Keratinocyte (primary cell): ENCODE results near the gene BEND4. TPM values are rescaled to one million over a fixed set of nuclear protein-coding genes. Genes with fewer than 3 reads are reported as not detected.

Experiments used
- DNase-seq: peaks from one replicate; pipeline ENCODE4 v3.0.0-alpha.2; 2011; ENCODE audit warnings: low read depth, missing footprints, low spot score
- FAIRE-seq: peaks from 2 replicates; lab custom pipeline; 2011; peaks lifted over from hg19 to GRCh38; lab: Jason Lieb, UNC
- H2AFZ ChIP-seq: 2 replicates; pipeline ENCODE4 v1.6.0; 2012; ENCODE audit warnings: low read length, control low read depth, inconsistent platforms; ENCODE audit not compliant: control insufficient read depth
- H3K27ac ChIP-seq: 2 replicates; pipeline ENCODE4 v1.5.1; 2011; ENCODE audit warnings: low read length; ENCODE audit not compliant: control insufficient read depth, insufficient read depth
- H3K27me3 ChIP-seq: 3 replicates; pipeline ENCODE4 v1.6.0; 2011; ENCODE audit warnings: low read length; ENCODE audit not compliant: control insufficient read depth, insufficient read depth; ENCODE audit errors: extremely low read depth
- H3K36me3 ChIP-seq, 2 experiments: 2 replicates in 1 of 2; 3 replicates in 1 of 2; pipeline ENCODE4 v1.5.1; 2011; ENCODE audit warnings: low read length in 2 of 2, mild to moderate bottlenecking in 1 of 2; ENCODE audit not compliant: control insufficient read depth in 2 of 2, insufficient read depth in 2 of 2; ENCODE audit errors: extremely low read depth in 1 of 2
- H3K4me1 ChIP-seq: 3 replicates; pipeline ENCODE4 v1.5.1; 2011; ENCODE audit warnings: low read length; ENCODE audit not compliant: control insufficient read depth, insufficient read depth; ENCODE audit errors: extremely low read depth
- H3K4me2 ChIP-seq: 3 replicates; pipeline ENCODE4 v1.6.0; 2011; ENCODE audit warnings: low read depth, low read length; ENCODE audit not compliant: control insufficient read depth, insufficient read depth; ENCODE audit errors: extremely low read depth
- H3K4me3 ChIP-seq, 3 experiments: fragments of 200-600 bp in 1 of 3; sonication (generic) in 1 of 3; 2 replicates in 2 of 3; 3 replicates in 1 of 3; pipeline ENCODE4 v1.5.1; 2011 to 2016; ENCODE audit warnings: low read length in 3 of 3, mild to moderate bottlenecking in 3 of 3, control low read depth in 2 of 3, inconsistent platforms in 1 of 3, low read depth in 1 of 3, mixed read lengths in 1 of 3, mixed run types in 1 of 3, moderate library complexity in 1 of 3; ENCODE audit not compliant: control insufficient read depth in 2 of 3, insufficient read depth in 2 of 3; ENCODE audit errors: extremely low read depth in 1 of 3
- H3K79me2 ChIP-seq: 2 replicates; pipeline ENCODE4 v1.6.0; 2012; ENCODE audit warnings: low read length; ENCODE audit not compliant: control insufficient read depth, insufficient read depth
- H3K9ac ChIP-seq: 3 replicates; pipeline ENCODE4 v1.6.0; 2011; ENCODE audit warnings: low read length; ENCODE audit not compliant: control insufficient read depth, insufficient read depth; ENCODE audit errors: extremely low read depth
- H3K9me1 ChIP-seq: 3 replicates; pipeline ENCODE4 v1.6.0; 2011; ENCODE audit warnings: low read length; ENCODE audit not compliant: control insufficient read depth, insufficient read depth; ENCODE audit errors: extremely low read depth
- H3K9me3 ChIP-seq: 2 replicates; pipeline ENCODE4 v1.5.1; 2012; ENCODE audit warnings: low read depth, low read length; ENCODE audit not compliant: control insufficient read depth
- H4K20me1 ChIP-seq: 3 replicates; pipeline ENCODE4 v1.6.0; 2011; ENCODE audit warnings: low read length; ENCODE audit not compliant: control insufficient read depth, insufficient read depth; ENCODE audit errors: extremely low read depth
- EZH2 ChIP-seq: IDR thresholded peaks from one replicate; pipeline ENCODE4 v1.6.1; 2012; ENCODE audit warnings: inconsistent platforms, mild to moderate bottlenecking, low read length, moderate library complexity
- dilution Hi-C: fragments of 300-500 bp; cut with MboI; formaldehyde crosslinking; loops from one replicate; pipeline ENCODE4 v1.7.0; 2020; ENCODE audit warnings: low sequenced_read_pairs; ENCODE audit not compliant: extremely low pct_ligation_motif_present
- polyA minus RNA-seq, 3 experiments: library from RNA; depleted of rRNA, polyadenylated mRNA; stranded (reverse); fragments of >200 nt; gene quantifications; 1 replicate in 1 of 3; 2 replicates in 1 of 3; 3 replicates in 1 of 3; pipeline ENCODE4 v1.2.3, GENCODE V29; 2011
- polyA plus RNA-seq, 5 experiments: library from polyadenylated mRNA; depleted of rRNA in 3 of 5; stranded (reverse) in 3 of 5; stranded (forward) in 1 of 5; unstranded in 1 of 5; fragments of >200 nt; gene quantifications; 1 replicate in 1 of 5; 2 replicates in 3 of 5; 3 replicates in 1 of 5; pipeline versions ENCODE4 v1.2.1 to v1.2.3, GENCODE V29; 2011 to 2012; ENCODE audit warnings: missing spikeins in 2 of 5, low read depth in 1 of 5, low replicate concordance in 1 of 5
- TF ChIP-seq, protein P1 (sequence below), 3 experiments: IDR thresholded peaks in 1 of 3; conservative IDR thresholded peaks in 1 of 3; optimal IDR thresholded peaks in 1 of 3; 2 replicates in 2 of 3; 3 replicates in 1 of 3; pipeline versions ENCODE3 to v1.5.1; 2011; ENCODE audit warnings: low read length in 3 of 3, mild to moderate bottlenecking in 3 of 3, moderate library complexity in 2 of 3, control low read depth in 1 of 3, inconsistent platforms in 1 of 3; ENCODE audit not compliant: insufficient read depth in 2 of 3; ENCODE audit errors: extremely low read depth in 1 of 3

The BEND4 gene
- not detected in 3 replicates for polyA plus RNA-seq
- not detected for polyA plus RNA-seq (2011; ENCODE audit: low read depth)
- not detected in 2 replicates for polyA plus RNA-seq (2011; cell fraction: cytosol; rRNA removed)
- not detected in 2 replicates for polyA plus RNA-seq (2011; cell fraction: nucleus; rRNA removed)
- polyA plus RNA-seq (2012; ENCODE audit: low replicate concordance), result not detected in 2 replicates
- polyA minus RNA-seq, result 0.03 TPM in 1 of 3 replicates, not detected in the others
- not detected for polyA minus RNA-seq (2011; cell fraction: cytosol; rRNA and poly(A)+ RNA removed)
- polyA minus RNA-seq (2011; cell fraction: nucleus; rRNA and poly(A)+ RNA removed), result not detected in 2 replicates

DNA sequence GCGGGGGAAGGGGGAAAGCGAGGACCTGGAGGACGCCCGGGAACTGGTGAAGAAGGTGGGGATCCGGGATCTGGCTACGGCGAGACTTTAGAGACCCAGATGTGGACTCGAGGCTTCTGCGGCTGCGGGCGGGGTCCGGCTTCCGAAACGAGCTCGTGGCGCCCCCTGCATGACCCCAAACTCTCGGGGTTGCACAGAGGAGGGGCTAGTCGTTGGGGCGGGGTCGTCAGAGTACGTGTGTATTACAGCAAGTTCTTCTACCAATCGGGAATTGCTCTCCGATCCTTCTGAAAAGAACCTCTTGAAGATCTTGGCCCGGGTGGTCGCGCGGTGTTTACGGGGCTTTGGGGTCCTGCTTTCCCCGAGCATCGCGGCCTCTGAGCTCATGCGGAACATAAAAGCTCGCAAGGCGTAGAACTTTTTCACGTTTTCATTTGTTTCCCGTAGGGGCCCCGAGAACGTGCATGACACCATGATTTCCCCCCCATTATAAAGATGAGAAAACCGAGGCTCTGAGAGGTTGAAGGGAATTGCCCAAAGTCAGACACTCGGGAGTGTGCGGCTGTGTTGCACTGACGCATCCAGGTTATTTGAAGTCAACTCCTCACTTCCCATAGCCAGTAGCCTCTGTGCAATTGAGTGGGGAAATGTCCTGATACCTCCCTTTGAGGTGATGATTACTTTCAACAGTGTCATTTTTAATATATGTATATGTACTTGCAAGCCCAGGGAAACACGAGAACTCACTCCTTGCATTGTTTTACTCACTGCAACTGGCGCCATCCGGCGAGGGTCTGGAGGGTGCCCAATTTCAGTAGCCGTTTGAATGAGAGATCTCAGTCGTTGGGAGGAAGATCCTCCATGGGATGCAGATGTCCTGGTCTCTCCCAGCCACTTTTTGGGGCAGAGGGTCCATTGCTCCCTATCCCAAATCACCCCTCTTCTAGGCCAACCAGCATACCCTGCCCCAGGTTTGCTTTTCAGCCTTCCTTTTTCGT lies at the start of gene BEND4:
TSS of gene BEND4 (minus strand) at position 149 of the 998 bp plus-strand sequence. CDS start 512 bp downstream, outside the sequence.
- TF ChIP-seq, protein P1, sequence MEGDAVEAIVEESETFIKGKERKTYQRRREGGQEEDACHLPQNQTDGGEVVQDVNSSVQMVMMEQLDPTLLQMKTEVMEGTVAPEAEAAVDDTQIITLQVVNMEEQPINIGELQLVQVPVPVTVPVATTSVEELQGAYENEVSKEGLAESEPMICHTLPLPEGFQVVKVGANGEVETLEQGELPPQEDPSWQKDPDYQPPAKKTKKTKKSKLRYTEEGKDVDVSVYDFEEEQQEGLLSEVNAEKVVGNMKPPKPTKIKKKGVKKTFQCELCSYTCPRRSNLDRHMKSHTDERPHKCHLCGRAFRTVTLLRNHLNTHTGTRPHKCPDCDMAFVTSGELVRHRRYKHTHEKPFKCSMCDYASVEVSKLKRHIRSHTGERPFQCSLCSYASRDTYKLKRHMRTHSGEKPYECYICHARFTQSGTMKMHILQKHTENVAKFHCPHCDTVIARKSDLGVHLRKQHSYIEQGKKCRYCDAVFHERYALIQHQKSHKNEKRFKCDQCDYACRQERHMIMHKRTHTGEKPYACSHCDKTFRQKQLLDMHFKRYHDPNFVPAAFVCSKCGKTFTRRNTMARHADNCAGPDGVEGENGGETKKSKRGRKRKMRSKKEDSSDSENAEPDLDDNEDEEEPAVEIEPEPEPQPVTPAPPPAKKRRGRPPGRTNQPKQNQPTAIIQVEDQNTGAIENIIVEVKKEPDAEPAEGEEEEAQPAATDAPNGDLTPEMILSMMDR (optimal IDR thresholded peaks at IDR 0.05 in 1 of 3, IDR thresholded peaks at IDR 0.05 in 1 of 3, conservative IDR thresholded peaks at IDR 0.05 in 1 of 3; ENCODE audit: extremely low read depth in 1 of 3, insufficient read depth in 2 of 3, low read length in 3 of 3), result no peak
- TF ChIP-seq EZH2, result peak; percentile 29
- dilution Hi-C loops, result no loop called here
- Histone ChIP-seq H3K27me3 (peaks cover 41% of the 10 kb centered on the region), H3K4me1 (no peaks in the 10 kb centered on the region), H3K9me3 (no peaks in the 10 kb centered on the region), H3K36me3 (no peaks in the 10 kb centered on the region), H2AFZ (no peak within 1 kb of the TSS), H3K4me2 (peak within 1 kb of the TSS; percentile 10), H3K79me2 (no peaks in the 10 kb centered on the region), H3K9ac (no peak within 1 kb of the TSS), H3K4me3 (no peak within 1 kb of the TSS), H3K27ac (no peak within 1 kb of the TSS), H4K20me1 (no peaks in the 10 kb centered on the region), H3K9me1 (no peaks in the 10 kb centered on the region)
- DNase-seq (no peak), FAIRE-seq (no peak)

DNA sequence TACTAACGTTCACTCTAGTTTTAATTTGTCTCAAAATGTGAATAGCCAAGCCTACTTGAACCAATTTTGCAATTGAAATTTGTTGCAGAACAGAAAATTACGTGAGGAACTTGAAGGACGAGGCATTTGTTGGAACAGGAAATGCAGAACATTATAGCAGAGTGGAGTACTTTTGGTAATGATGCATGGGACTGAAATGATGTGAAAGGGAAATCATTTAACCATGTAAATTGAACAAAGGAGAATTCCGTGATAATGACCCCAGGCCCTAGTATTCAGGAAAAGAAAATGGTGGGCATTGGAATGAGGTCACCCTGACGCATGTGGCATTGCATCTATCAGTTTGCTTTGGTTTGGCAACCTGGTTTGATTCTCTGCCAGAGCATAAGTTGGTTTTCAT lies 44.9 kb upstream of the BEND4 start:
- H2AFZ ChIP-seq, result no peak overlapping the region
- no peaks in the 10 kb centered on the region for H3K36me3 ChIP-seq
- no peak overlapping the region for H3K4me3 ChIP-seq
- no peak for FAIRE-seq
- no peak overlapping the region for H3K9ac ChIP-seq
- TF ChIP-seq, protein P1 (optimal IDR thresholded peaks at IDR 0.05 in 1 of 3, IDR thresholded peaks at IDR 0.05 in 1 of 3, conservative IDR thresholded peaks at IDR 0.05 in 1 of 3; ENCODE audit: extremely low read depth in 1 of 3, insufficient read depth in 2 of 3, low read length in 3 of 3), result no peak
- no peak for TF ChIP-seq EZH2
- no peak overlapping the region for H3K4me2 ChIP-seq
- no peaks in the 10 kb centered on the region for H3K9me1 ChIP-seq
- no peaks in the 10 kb centered on the region for H3K9me3 ChIP-seq
- H3K27me3 ChIP-seq, result no peaks in the 10 kb centered on the region
- no peaks in the 10 kb centered on the region for H3K79me2 ChIP-seq
- dilution Hi-C loops, result no loop called here
- H3K4me1 ChIP-seq, result no peaks in the 10 kb centered on the region
- no peaks in the 10 kb centered on the region for H4K20me1 ChIP-seq
- no peak overlapping the region for H3K27ac ChIP-seq
- DNase-seq, result no peak
